Measurements from ENCODE around the gene APOL4.

The APOL4 gene

DNA sequence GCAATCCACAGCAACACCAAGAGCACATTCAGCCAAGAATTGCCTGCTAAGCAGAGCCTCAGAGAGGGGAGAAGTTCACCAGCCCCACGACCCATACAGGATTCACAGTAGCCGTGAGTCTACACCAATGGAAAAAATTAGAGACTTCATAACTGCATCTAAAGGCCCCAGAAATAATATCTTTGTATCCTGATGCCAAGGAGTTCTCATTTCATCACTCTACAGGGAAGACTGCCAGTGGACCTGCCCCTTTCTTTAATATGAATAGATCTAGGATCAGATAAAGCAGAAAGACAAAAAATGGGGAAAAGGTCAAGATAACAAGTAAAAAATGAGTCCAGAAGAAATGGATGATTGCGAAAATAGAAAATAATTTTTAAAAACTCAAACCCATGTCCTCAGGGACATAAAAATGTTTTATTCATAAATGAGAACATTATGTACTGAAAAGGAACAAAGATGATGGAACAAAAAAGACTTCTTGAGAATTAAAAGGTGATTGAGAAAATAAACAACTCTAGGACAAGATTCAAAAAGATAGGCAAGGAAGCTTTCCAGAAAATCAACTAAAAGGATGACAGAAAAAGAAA, 50.5 kb downstream of the APOL4 start:
- Histone ChIP-seq H3K9ac (ENCODE audit: insufficient read length) (no peak overlapping the region), H3K27ac (no peak overlapping the region)
- no peak for DNase-seq (ENCODE audit: low read depth, low spot score)

DNA sequence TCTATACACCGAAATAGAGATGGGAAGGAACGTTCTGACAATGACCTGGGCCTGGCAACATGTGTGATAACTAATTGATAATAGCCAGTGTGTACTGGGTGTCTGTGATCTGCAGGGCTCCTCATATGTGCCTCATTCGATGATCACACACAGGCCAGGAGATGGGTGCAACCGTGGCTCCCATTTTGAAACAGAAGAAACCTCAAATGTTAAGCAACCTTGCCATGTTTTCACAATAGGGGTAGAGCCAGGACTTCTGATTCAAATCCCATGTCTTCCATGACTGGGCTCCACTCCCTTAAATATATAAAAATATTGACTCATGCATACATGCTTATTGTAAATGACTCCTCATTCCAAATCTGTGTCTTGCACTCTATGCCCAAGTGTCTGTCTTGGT, 52.2 kb downstream of the APOL4 start:
- H3K9ac ChIP-seq (ENCODE audit: insufficient read length) = no peak overlapping the region
- DNase-seq (ENCODE audit: low read depth, low spot score) = no peak
- no peak overlapping the region for H3K4me3 ChIP-seq
- no peak overlapping the region for H3K27ac ChIP-seq
- no peak for TF ChIP-seq EZH2 (IDR thresholded peaks at IDR 0.05)
- no peak for TF ChIP-seq FOXP2 (optimal IDR thresholded peaks at IDR 0.05; ENCODE audit: control extremely low read depth, extremely low read length, insufficient read depth)
- TF ChIP-seq POLR2AphosphoS5 (IDR thresholded peaks at IDR 0.05; ENCODE audit: borderline replicate concordance, low read depth, low read length) = no peak
- no peaks in the 10 kb centered on the region for H3K9me3 ChIP-seq (ENCODE audit: low read depth, low read length)
- no peaks in the 10 kb centered on the region for H3K36me3 ChIP-seq (ENCODE audit: insufficient read depth, low read length)

More for the DNA sequence above, 50.5 kb downstream of the APOL4 start:
- no peak overlapping the region for H3K4me3 ChIP-seq
- H3K36me3 ChIP-seq (ENCODE audit: insufficient read depth, low read length) = no peaks in the 10 kb centered on the region
- H3K9me3 ChIP-seq (ENCODE audit: low read depth, low read length) = no peaks in the 10 kb centered on the region
- TF ChIP-seq FOXP2 (optimal IDR thresholded peaks at IDR 0.05; ENCODE audit: control extremely low read depth, extremely low read length, insufficient read depth) = no peak
- TF ChIP-seq POLR2AphosphoS5 (IDR thresholded peaks at IDR 0.05; ENCODE audit: borderline replicate concordance, low read depth, low read length) = no peak
- no peak for TF ChIP-seq EZH2 (IDR thresholded peaks at IDR 0.05)

DNA sequence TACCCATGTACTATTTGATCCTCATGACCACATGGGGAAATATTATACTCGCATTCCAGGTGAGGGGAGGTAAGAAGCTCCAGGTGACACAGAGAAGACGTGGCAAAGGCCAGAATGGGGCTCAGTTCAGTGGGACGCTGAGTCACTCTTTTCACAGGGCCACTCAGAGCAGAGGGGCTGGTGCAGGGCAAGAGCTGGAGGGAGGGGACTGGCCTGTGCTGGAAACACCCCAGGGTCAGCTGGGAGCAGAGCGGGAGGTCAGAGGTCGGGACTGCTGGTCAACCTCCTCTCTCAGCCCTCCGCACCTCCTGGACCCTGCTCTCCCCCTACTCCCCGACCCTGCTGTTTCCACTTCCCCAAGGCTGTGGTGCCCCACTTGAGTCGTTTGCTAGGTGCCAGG, 53.2 kb downstream of the APOL4 start:
- Histone ChIP-seq H3K9ac (ENCODE audit: insufficient read length) (no peak overlapping the region), H3K36me3 (ENCODE audit: insufficient read depth, low read length) (no peaks in the 10 kb centered on the region), H3K4me3 (no peak overlapping the region), H3K27ac (no peak overlapping the region), H3K9me3 (ENCODE audit: low read depth, low read length) (no peaks in the 10 kb centered on the region)
- TF ChIP-seq FOXP2 (optimal IDR thresholded peaks at IDR 0.05; ENCODE audit: control extremely low read depth, extremely low read length, insufficient read depth) = no peak
- TF ChIP-seq EZH2 (IDR thresholded peaks at IDR 0.05) = no peak
- no peak for TF ChIP-seq POLR2AphosphoS5 (IDR thresholded peaks at IDR 0.05; ENCODE audit: borderline replicate concordance, low read depth, low read length)
- no peak for DNase-seq (ENCODE audit: low read depth, low spot score)

DNA sequence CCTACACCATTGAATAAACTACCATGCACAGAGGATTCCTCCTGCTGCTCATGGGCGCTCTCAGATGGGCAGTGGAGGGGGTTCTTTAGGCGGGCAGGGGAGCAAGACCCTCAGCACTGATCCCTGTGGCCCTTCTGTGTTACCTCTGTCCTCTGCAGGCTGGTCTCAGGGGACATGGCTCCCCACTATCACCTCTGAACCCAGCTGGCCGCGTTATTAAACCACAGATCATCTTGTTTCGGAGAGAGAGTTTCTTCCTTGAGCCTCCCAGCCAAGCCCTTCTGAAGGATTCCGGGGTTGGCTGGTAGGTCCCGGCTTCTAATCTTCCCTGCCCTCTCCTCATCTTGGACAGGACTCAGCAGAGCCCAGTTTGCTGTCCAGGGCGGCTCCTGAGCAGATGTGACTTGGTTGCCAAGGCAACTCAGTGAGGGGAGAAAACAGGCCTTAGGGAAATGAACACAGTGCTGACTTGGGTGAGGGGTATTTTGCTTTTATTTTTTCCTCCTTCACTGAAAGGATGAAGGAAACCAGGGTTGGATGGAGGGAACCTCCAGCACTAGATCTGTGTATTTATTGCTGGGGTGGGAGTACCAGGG, 54.3 kb downstream of the APOL4 start:
- Histone ChIP-seq H3K4me3 (no peak overlapping the region), H3K27ac (no peak overlapping the region), H3K9ac (ENCODE audit: insufficient read length) (no peak overlapping the region), H3K36me3 (ENCODE audit: insufficient read depth, low read length) (no peaks in the 10 kb centered on the region), H3K9me3 (ENCODE audit: low read depth, low read length) (no peaks in the 10 kb centered on the region)
- no peak for DNase-seq (ENCODE audit: low read depth, low spot score)
- TF ChIP-seq EZH2 (IDR thresholded peaks at IDR 0.05) = no peak

- TF ChIP-seq POLR2AphosphoS5 (IDR thresholded peaks at IDR 0.05; ENCODE audit: borderline replicate concordance, low read depth, low read length) = no peak
- no peak overlapping the region for H3K27ac ChIP-seq
- H3K4me3 ChIP-seq = 0 out of 2 replicates have a peak overlapping the region, but pooled peaks have one; percentile 14
- no peak for DNase-seq (ENCODE audit: low read depth, low spot score)
- H3K36me3 ChIP-seq (ENCODE audit: insufficient read depth, low read length) = no peaks in the 10 kb centered on the region
- H3K9me3 ChIP-seq (ENCODE audit: low read depth, low read length) = no peaks in the 10 kb centered on the region
- H3K9ac ChIP-seq (ENCODE audit: insufficient read length) = no peak overlapping the region
Observed at GRCh38 chr22:36145881-36146280, 55.7 kb downstream of the APOL4 start.

- TF ChIP-seq POLR2AphosphoS5 (IDR thresholded peaks at IDR 0.05; ENCODE audit: borderline replicate concordance, low read depth, low read length) (no peak), EZH2 (IDR thresholded peaks at IDR 0.05) (no peak), FOXP2 (optimal IDR thresholded peaks at IDR 0.05; ENCODE audit: control extremely low read depth, extremely low read length, insufficient read depth) (no peak)
- H3K4me3 ChIP-seq = no peak overlapping the region
- no peaks in the 10 kb centered on the region for H3K36me3 ChIP-seq (ENCODE audit: insufficient read depth, low read length)
- H3K9me3 ChIP-seq (ENCODE audit: low read depth, low read length) = no peaks in the 10 kb centered on the region
- no peak for DNase-seq (ENCODE audit: low read depth, low spot score)
- H3K27ac ChIP-seq = no peak overlapping the region
- H3K9ac ChIP-seq (ENCODE audit: insufficient read length) = no peak overlapping the region
Observed at GRCh38 chr22:36144886-36145541, 56.6 kb downstream of the APOL4 start.

- no peak overlapping the region for H3K4me3 ChIP-seq
- H3K36me3 ChIP-seq (ENCODE audit: insufficient read depth, low read length) = no peaks in the 10 kb centered on the region
- no peak overlapping the region for H3K9ac ChIP-seq (ENCODE audit: insufficient read length)
- no peak overlapping the region for H3K27ac ChIP-seq
- DNase-seq (ENCODE audit: low read depth, low spot score) = no peak
- no peaks in the 10 kb centered on the region for H3K9me3 ChIP-seq (ENCODE audit: low read depth, low read length)
- TF ChIP-seq POLR2AphosphoS5 (IDR thresholded peaks at IDR 0.05; ENCODE audit: borderline replicate concordance, low read depth, low read length) (no peak), EZH2 (IDR thresholded peaks at IDR 0.05) (no peak), FOXP2 (optimal IDR thresholded peaks at IDR 0.05; ENCODE audit: control extremely low read depth, extremely low read length, insufficient read depth) (no peak)
Observed at GRCh38 chr22:36143956-36144355, 57.7 kb downstream of the APOL4 start.

GRCh38 chr22:36143066-36143815, 58.4 kb downstream of the APOL4 start:
- no peak overlapping the region for H3K4me3 ChIP-seq
- H3K27ac ChIP-seq = no peak overlapping the region
- H3K9me3 ChIP-seq (ENCODE audit: low read depth, low read length) = no peaks in the 10 kb centered on the region
- TF ChIP-seq FOXP2 (optimal IDR thresholded peaks at IDR 0.05; ENCODE audit: control extremely low read depth, extremely low read length, insufficient read depth) (no peak), POLR2AphosphoS5 (IDR thresholded peaks at IDR 0.05; ENCODE audit: borderline replicate concordance, low read depth, low read length) (no peak), EZH2 (IDR thresholded peaks at IDR 0.05) (no peak)
- no peak for DNase-seq (ENCODE audit: low read depth, low spot score)
- no peaks in the 10 kb centered on the region for H3K36me3 ChIP-seq (ENCODE audit: insufficient read depth, low read length)
- no peak overlapping the region for H3K9ac ChIP-seq (ENCODE audit: insufficient read length)
